NCI-H226 (cell line): ENCODE results near the gene TEF.

Source experiments
- DNase-seq: peaks from one replicate; pipeline ENCODE4 v3.0.0-alpha.2; 2015

Gene TEF, protein sequence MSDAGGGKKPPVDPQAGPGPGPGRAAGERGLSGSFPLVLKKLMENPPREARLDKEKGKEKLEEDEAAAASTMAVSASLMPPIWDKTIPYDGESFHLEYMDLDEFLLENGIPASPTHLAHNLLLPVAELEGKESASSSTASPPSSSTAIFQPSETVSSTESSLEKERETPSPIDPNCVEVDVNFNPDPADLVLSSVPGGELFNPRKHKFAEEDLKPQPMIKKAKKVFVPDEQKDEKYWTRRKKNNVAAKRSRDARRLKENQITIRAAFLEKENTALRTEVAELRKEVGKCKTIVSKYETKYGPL

DNA sequence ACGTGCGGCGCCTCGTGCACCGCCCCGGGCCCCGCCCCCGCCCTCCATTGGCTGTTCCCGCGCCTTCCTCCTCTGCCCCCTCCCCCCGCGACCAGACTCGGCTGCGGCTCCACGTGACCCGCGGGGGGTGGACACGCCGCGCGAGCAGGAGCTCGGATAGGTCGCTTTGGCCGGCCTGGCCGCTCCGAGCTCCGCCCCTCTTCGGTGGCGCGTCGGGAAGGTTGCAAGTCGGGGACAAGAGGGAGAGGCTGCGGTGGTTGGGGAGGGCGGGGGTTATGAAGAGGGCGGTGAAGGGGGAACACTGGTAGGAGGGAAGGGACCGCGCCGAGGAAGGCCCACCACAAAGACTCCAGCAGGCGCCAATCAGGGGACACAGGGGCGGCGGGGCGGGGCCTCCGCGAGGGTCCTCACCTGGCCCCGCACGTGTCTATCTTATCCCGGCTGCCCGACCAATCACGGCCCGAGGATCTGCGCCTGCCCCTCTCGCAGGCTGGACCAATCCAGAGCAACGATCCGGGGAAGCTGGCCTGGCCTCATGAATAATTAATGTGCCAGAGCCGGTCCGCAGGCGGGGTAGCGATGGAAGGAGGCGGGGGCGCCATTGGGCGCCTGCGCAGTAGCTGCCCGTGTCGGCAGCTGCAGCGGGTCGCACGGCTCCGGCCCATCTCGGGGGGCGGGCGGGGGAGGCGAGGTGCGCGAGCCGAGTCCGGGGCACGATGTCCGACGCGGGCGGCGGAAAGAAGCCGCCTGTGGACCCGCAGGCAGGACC is at the start of gene TEF:
Gene TEF (plus strand): TSS at position 614 of the 769 bp plus-strand sequence. CDS start 103 bp downstream, at position 717.
- peak; percentile 82 for DNase-seq

GRCh38 chr22:41332217-41332939 is 49.4 kb upstream of the TEF start:
- DNase-seq = no peak

DNA sequence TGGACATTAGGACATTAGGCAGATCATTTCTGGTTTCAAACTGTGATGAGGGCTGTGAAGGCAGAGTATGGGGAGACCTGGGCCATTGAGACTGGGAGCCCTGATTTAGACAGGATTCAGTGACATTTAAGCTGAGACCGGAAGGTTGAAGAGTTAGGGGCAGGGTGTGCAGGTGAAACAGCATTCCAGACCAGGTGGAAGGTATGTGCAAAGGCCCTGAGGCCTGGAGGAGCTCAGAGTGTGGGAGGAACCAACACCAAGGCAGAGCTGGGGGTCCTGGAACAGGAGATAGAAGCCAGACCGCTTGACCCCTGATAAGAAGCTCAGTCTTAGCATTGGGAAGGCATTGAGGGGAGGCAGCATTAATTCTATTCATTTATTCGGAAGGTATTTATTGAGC is 47.9 kb upstream of the TEF start:
- no peak for DNase-seq

DNA sequence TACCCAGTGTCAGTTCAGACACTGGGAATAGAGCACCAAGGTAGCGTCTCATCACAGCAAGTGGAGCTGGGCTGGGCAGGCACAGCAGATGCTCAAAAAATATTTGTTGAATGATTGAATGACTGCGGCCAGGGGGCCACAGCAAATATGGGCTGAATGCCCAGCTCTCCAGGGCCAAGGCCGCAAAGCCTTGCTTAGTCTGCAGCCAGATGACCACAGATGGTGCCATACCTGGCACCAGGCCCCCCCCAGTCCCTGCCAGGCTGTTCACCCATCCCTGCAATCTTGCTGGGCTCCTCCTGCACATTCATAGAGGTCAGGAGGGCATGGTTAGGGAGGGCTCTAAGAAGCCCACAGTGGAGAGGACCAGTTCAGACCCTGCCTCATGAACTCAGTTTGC is 47.5 kb upstream of the TEF start:
- no peak for DNase-seq

GRCh38 chr22:41334951-41335635 is 46.6 kb upstream of the TEF start:
- DNase-seq = no peak

- no peak for DNase-seq
These were observed 43.0 kb upstream of the TEF start for GRCh38 chr22:41338614-41339212.

DNA sequence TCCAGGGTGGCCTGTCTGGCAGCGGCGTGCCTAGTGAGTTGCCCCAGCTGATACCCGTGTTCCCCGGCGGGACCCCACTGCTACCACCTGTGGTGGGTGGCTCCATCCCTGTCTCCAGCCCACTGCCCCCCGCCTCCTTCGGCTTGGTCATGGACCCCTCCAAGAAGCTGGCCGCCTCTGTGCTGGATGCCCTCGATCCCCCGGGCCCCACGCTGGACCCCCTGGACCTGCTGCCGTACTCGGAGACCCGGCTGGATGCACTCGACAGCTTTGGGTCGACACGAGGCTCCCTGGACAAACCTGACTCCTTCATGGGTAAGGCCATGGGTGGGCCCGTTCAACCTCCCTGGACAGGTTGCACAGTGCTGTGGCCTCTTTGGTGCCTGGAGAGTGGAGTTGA is 41.9 kb upstream of the TEF start:
- DNase-seq = no peak

- no peak for DNase-seq
These were observed 41.4 kb upstream of the TEF start for GRCh38 chr22:41340357-41340756.

- no peak for DNase-seq
These were observed 40.7 kb upstream of the TEF start for GRCh38 chr22:41341012-41341411.

DNA sequence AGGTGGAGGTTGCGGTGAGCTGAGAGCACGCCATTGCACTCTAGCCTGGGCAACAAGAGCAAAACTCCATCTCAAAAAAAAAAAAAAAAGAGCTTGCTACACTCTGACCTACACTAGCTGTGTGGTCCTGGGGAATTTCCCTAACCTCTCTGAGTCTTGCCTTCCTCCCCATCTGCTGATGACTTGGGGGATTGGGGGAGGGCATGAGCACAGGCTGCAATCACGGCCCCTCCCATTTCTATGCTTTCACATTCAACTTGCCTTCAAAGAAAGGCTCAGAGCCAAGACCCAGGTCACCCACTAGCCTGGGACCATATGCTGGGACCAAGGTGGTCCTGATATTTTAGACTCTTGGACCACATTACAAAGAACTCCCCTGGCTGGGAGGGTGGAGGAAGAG is 39.8 kb upstream of the TEF start:
- no peak for DNase-seq

- DNase-seq = no peak
These were observed 38.4 kb upstream of the TEF start for GRCh38 chr22:41343300-41343699.

DNA sequence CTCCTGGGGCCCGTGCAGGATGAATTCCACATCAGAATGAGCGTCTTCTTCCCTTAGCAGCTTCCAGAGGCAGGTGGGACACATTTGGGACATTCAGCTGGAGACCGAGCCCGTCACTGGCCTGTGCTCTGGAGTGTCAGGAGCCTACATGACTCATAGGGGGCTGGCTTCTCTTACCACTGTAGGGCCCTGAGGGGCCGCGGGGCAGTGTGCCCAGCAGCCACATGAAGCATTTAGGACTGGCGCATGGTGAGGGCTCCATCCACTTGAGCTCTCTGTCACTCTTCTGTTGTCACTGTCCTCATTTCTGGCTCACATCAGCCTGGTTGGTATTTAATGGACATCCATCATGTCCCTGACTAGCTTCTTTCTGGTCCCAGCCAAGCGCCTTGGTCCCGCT is 38.0 kb upstream of the TEF start:
- no peak for DNase-seq

DNA sequence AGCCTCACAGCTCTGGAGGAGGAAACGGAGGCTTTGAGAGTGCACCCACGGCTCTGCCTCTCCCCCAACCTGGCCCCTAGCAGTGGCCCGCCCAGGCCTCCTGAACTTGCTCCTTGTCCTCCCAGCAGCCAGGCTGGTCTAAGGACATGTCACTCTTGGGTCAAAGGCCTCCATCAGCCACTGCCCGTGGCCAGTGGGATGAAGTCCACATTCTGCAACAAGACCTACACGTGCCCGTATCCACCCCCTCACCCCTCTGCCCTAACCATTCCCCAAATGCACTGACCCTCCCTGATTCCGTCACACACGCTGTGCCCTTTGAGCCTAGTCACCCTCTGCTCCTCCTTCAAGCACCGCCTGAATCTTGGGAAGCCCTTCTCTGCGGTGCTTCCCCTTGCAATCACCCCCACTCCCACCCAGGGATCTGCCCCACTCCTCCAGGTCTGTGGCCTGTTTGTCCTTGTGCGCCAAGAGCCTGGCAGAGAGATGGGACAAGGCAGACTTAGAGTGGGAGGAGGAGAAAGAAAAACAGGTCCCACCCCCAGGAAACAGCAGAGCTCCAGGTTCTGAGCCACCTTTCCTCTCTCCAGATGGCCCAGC is 37.5 kb upstream of the TEF start:
- no peak for DNase-seq

- no peak for DNase-seq
These were observed 35.9 kb upstream of the TEF start for GRCh38 chr22:41345807-41346335.

DNA sequence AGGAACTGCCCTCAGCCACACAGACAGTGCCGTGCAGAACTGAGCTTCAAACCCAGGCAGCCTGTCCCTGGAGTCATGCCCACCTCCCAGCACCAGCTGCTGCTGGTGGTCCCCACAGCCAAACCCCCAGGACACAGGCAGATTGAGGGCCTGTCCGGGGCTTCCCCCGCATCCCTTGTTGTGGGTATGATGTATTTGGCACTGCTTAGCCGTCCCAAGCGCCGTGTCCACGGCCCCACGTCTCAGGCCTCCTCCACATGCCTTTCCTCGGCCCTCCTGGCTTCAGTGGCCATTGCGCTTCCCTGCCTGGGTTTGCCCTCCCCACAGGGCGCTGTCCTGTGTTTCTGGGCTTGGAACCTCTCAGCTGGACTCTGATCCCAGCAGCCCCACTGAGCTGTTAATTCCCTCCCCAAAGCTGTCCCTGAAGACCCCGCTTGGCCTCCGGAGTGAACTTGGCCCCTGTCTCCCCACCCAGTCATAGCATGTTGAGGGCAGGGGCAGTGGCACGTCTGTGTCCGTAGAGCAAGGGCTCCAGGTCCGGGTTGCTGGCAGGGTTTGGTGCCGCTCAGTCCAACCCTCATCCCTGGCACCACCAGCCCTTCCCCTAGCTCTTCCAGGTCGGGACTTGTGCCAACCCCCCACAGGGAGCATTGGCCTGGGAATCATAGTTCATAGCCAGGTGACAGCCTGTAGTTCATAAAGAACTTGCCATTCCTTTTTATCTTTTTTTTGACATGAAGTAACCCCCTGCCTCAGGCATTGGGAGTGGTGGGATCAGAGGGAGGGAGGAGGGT is 34.5 kb upstream of the TEF start:
- DNase-seq = no peak

DNA sequence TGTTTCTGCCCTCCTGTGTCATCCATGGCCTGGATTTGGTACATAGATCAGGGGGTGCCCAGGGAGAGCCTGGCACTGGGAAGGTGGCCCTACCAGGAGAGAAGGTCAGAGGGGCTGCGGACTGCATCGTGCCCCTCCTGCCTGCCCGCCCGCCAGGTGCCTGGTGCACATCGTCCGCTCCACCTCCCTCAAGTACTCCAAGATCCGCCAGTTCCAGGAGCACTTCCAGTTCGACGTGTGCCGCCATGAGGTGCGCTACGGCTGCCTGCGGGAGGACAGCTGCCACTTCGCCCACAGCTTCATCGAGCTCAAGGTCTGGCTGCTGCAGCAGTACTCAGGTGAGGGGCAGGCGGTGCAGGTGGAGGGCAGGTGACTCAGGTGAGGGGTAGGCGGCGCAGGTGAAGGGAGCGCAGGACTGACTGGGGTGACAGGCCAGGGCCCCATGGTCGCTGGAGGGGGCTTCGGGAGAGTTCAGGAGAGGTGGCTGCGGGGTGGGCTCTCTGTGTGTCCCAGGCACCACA is 32.7 kb upstream of the TEF start:
- no peak for DNase-seq

DNA sequence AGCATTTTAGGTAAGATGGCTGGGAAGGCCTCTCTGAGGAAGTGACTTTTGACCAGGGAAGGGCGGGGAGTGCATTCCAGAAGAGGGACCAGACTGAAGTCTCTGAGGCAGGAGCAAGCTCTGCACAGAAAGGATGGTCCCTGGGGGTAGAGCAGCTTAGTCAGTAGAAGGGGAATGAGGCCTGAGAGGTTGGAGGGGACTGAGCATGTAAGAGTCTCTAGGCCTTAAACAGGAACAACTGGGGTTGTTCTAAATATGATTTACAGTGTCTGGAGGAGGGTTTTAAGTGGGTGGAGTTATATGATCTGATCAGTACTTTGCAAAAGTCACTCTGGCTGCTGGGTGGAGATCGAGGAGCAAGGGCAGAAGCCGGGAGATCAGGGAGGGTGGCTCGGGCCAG is 31.7 kb upstream of the TEF start:
- no peak for DNase-seq

DNA sequence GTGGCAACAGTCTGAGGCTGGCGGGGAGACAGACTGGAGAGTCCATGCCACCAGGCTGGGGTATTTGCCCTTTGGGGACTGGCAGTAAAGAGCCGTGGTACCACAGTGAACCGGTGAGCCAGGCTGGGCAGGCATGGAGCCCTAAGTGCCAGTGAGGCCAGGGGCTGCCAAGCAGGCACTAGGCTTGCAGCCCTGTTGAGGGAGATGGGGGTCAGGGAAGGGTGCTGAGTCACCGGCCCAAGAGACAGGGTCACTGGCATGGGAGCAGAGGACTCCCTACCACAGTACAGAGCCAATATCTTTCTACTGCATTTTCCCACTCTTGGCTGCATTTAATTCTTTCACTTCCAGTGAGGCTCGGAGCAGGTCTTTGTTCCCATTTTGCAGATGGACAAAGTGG is 30.7 kb upstream of the TEF start:
- no peak for DNase-seq

DNA sequence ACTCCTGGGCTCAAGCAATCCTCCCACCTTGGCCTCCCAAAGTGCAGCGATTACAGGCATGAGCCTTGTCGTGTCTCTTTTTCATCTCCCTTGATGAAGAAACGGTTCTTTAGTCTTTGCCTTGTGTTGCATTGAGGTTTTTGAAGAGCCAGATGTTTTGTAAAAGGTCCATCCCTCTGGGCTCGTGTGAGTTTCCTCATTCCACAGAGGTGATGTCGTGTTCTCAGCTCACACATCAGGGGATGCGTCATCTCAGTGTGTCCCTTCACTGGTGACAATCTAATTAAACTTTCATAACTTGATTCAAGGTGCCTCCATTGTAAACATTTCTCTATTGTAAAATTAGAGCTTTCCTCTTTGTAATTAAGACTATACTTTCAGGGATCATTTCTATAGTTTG is 29.7 kb upstream of the TEF start:
- no peak for DNase-seq

- DNase-seq = no peak
These were observed 27.7 kb upstream of the TEF start for GRCh38 chr22:41353862-41354575.
